HG03060 (cell line): Measurements from ENCODE around the gene ISG15.

Experiments
- ATAC-seq: cut with Tn5 transposase; IDR thresholded peaks from one replicate; pipeline ENCODE4 v1.9.1; 2021; ENCODE audit warnings: low read depth, moderate number of reproducible peaks; ENCODE audit not compliant: unreplicated experiment

The ISG15 gene

GRCh38 chr1:1013105-1013921 lies at the start of gene ISG15:
ISG15 (plus strand) TSS chr1:1013497; CDS start chr1:1013574, 77 bp downstream.
- no peak for ATAC-seq

DNA sequence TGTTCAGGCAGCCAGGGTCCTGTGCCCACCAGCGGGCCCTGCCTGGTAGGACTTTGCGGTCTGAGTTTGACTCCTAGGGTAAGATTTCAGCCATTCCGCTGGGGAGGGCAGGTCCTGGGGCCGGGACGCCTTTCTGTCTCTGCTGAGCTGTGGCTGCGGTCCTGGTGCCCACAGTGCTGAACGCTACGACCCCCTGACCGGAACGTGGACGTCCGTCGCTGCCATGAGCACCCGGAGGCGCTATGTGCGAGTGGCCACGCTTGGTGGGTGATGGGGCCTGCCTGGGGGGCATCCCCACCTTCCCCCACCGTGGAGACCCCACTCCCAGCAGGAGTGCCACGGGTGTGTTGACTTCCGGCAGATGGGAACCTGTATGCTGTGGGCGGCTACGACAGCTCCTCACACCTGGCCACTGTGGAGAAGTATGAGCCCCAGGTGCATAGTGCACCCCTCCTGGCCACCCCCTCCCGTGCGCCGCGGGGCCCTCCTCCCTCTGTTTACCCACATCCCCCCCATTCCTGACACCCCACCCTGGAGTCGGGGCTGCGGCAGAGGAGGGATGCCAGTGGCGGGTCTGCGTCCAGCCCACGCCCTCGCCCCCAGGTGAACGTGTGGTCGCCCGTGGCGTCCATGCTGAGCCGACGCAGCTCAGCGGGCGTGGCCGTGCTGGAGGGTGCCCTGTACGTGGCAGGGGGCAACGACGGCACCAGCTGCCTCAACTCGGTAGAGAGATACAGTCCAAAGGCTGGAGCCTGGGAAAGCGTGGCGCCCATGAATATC lies 49.4 kb upstream of the ISG15 start:
- no peak for ATAC-seq

DNA sequence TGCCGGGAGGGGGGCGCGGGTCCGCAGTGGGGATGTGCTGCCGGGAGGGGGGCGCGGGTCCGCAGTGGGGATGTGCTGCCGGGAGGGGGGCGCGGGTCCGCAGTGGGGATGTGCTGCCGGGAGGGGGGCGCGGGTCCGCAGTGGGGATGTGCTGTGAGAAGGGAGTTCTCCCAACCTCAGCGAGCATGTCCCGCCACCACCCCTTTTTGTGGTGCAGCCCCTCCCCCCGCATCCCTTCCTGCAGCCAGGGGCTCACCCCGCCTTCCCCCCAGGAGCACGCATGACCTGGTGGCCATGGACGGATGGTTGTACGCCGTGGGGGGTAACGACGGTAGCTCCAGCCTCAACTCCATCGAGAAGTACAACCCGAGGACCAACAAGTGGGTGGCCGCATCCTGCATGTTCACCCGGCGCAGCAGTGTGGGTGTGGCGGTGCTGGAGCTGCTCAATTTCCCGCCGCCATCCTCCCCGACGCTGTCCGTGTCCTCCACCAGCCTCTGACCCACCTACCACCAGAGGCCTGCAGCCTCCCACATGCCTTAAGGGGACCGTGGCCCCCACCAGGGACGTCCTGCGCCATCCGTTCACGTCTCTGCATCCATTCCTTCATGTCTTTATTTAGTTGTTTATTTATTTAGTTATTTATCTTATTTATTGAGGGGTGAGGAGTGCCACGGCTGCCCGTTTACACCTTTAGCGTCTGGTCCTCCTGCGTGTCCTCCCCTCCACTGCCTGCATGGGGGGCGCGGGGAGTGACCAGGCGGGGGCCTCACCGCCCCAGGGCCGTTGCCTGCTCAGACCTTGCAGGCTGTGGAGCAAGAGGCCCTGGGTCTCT lies 48.4 kb upstream of the ISG15 start:
- ATAC-seq, result no peak

DNA sequence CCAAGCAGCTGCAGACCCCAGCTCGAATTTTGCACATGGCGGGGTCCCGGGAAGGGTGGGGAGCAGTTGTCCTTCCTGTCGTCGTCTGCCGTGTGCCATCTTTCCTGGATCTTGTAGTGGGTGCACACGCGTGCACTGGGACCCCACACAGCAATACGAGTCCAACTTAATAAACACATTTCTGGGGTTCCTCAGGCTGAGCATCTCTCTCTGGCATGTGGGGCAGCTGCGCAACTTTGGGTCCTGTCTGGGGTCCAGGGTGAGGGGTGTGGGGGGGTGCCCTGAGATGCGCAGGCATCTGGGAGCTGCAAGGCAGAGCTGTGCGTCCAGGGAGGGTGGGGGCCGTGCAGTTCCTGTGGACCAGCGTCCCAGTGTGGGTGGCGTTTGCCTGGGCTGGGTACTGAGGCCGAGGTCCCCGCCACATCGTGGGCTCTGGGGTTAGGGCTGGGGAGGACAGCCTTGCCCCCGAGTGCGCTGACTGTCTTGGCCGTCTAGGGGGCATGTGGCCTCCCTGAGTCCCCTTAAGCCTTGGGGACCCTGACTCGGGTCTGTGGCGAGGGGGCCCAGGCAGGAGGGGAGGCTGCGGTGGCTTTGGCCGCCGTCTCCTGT lies 47.7 kb upstream of the ISG15 start:
- no peak for ATAC-seq

DNA sequence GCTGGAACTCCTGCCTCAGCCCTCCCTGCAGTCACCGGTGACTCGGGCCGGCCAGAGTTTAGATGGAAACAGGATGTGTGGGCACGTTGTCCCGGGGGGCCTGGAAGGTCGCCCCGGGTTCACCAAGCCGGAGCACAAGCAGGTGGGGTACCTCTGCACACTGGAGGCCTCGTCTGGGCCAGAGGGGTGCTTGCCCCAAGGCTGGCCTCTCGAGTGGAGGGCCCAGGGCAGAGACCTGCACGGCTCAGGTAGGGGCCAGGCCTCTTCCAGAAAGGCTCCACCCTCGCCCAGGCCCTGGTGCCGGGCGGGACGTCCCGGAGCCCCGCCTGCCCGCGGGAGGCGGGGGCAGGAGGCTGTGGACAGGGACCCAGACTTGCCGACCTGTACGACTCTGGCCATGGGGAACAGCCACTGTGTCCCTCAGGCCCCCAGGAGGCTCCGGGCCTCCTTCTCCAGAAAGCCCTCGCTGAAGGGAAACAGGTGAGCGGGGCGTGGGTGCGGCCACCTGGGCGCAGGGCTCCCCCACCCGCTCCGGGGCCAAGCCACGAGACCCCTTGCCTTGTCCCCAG lies 47.1 kb upstream of the ISG15 start, which contains the start of gene PLEKHN1:
Gene PLEKHN1, plus strand, starts transcription at position 348 of the 569 bp plus-strand sequence. Its CDS starts 50 bp downstream, at position 398.
- no peak for ATAC-seq

GRCh38 chr1:966704-967300 lies 46.5 kb upstream of the ISG15 start:
- no peak for ATAC-seq

GRCh38 chr1:967466-968343 lies 45.6 kb upstream of the ISG15 start:
- ATAC-seq, result no peak

GRCh38 chr1:969260-969855 lies 43.9 kb upstream of the ISG15 start:
- ATAC-seq, result no peak

DNA sequence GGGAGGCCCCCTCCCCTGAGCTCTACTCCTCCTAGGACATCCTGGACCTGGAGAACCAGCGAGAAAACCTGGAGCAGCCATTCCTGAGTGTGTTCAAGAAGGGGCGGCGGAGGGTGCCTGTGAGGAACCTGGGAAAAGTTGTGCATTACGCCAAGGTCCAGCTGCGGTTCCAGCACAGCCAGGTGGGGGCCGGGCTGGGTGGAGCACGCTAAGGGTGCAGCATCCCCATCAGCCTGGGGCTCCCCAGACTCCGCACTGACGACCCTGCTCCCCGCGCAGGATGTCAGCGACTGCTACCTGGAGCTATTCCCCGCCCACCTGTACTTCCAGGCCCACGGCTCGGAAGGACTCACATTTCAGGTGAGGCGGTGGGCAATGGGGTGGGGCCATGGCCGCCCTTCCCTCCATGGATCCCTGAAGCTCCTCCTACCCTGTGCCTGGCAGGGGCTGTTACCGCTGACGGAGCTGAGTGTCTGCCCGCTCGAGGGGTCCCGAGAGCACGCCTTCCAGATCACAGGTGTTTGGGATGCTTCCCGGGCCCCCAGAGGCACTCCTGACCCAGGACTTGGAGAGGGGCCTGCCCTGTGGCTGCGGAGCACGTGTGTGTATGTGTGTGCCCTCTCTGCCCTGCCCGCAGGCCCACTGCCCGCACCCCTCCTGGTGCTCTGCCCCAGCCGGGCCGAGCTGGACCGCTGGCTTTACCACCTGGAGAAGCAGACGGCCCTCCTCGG lies 42.9 kb upstream of the ISG15 start:
- no peak for ATAC-seq

DNA sequence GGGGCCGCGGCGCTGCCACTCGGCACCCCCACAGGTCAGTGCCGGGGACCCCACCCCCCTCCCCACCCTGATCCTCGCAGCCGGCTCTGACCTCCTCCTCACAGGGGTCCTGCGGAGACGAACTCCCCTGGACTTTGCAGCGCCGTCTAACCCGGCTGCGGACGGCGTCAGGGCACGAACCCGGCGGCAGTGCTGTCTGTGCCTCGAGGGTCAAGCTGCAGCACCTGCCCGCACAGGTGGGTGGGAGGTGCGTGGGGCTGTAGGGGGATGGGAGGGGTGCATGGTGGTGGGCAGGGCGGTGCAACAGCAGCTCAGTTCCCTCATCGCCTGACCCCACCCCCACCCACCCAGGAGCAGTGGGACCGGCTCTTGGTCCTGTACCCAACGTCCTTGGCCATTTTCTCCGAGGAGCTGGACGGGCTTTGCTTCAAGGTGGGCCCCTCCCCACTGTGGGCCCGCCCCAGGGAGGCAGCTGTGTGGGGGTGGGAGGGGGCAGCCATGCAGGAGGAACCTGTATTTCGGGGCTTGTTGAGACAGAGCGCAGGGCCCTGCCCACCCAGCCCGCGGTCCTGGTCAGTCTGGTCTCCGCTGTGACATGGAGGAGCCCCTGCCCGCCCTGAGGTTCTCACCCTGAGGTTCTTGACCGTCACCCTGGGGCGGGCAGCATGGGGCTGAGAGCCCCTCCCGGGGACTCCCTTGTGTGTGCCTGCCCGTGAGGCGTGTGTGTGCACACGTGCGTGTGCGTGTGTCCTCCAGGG lies 42.1 kb upstream of the ISG15 start:
- no peak for ATAC-seq

GRCh38 chr1:971751-972506 lies 41.4 kb upstream of the ISG15 start:
- ATAC-seq, result no peak

DNA sequence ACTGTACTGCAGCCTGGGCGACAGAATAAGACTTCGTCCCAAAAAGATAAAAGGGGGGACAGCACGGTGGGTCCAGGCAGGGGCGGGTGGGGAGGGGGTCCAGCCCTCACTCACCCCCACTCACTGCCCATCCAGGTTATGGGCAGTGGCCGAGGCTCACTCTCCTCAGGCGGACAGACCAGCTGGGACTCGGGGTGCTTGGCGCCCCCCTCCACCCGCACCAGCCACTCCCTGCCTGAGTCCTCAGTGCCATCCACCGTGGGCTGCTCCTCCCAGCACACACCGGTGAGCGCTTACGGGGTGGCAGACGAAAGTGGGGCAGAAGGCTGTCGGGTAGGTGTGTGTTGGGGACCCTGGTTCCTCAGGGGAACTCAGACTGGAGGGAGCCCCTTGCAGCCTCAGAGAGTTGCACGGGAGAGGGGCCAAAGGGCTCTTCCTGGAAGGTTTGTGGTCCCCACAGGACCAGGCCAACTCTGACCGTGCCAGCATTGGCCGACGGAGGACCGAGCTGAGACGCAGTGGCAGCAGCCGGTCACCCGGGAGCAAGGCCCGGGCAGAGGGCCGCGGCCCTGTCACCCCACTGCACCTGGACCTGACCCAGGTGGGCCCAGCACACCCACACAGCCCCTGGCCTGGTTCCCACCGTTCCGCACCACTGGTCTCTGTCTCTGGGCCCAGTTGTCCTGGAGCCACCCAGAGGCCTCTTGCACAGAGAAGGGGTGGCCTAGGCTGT lies 40.4 kb upstream of the ISG15 start:
- no peak for ATAC-seq

DNA sequence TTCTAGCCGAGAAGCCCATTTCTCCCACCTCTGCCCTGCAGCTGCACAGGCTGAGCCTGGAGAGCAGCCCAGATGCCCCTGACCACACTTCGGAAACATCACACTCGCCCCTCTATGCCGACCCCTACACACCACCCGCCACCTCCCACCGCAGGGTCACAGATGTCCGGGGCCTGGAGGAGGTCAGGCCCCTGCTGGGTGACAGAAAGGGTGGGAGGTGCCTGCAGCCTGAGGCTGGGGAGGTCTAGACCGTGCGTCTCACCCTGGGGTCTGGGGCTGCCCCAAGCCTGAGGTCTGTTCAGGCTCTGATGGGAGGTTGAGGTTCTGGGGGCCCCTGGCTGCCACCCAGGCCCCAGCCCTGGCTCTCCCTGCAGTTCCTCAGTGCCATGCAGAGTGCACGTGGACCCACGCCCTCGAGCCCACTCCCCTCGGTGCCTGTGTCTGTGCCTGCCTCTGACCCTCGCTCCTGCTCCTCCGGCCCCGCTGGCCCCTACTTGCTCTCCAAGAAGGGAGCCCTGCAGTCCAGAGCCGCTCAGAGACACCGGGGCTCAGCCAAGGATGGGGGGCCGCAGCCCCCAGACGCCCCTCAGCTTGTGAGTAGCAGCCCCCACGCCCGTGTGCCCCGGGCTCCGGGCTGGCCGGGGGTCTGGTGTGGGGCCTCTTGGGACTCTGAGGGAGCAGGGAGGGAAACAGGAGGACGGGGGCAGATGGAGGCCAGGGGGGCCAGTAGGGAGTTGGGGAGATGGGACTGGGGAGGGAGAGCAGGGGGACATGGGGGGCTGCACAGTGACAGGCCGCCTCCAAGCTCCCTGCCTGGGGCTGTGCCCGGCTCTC lies 39.6 kb upstream of the ISG15 start:
- ATAC-seq, result no peak

- ATAC-seq, result no peak
Observed at GRCh38 chr1:974293-974640, 39.0 kb upstream of the ISG15 start.
